HepG2 (cell line): Measurements from ENCODE around the gene SNX9. TPM values are rescaled to one million over a fixed set of nuclear protein-coding genes. Genes with fewer than 3 reads are reported as not detected.

Experiments used
- CREM ChIP-seq, 2 experiments: sonication (generic) in 1 of 2; formaldehyde crosslinking in 1 of 2; IDR thresholded peaks; 2 replicates each; pipeline versions ENCODE4 v1.4.0 to v1.6.1; 2016 to 2020; ENCODE audit warnings: antibody characterized with exemption in 1 of 2, mild to moderate bottlenecking in 1 of 2, missing genetic modification reagents in 1 of 2
- HNF1B ChIP-seq: sonication (generic); formaldehyde crosslinking; IDR thresholded peaks from 2 replicates; pipeline ENCODE4 v1.5.1; 2020; ENCODE audit warnings: mild to moderate bottlenecking, moderate library complexity, missing genetic modification reagents
- HNF4A ChIP-seq: sonication (generic); formaldehyde crosslinking; IDR thresholded peaks from 2 replicates; pipeline ENCODE4 v1.4.0; 2020; ENCODE audit warnings: missing genetic modification reagents
- KLF12 ChIP-seq: sonication (generic); formaldehyde crosslinking; IDR thresholded peaks from 2 replicates; pipeline ENCODE4 v1.4.0; 2020; ENCODE audit warnings: missing genetic modification reagents, borderline replicate concordance
- KLF15 ChIP-seq: sonication (generic); formaldehyde crosslinking; IDR thresholded peaks from 2 replicates; pipeline ENCODE4 v1.8.1; 2023; ENCODE audit warnings: borderline replicate concordance, mild to moderate bottlenecking, inconsistent platforms, missing genetic modification reagents, mixed read lengths
- KLF6 ChIP-seq: IDR thresholded peaks from 2 replicates; pipeline ENCODE4 v1.8.0; 2016; ENCODE audit warnings: missing biosample characterization, missing genetic modification reagents
- MAFF ChIP-seq: IDR thresholded peaks from 2 replicates; pipeline ENCODE4 v1.6.1; 2011; ENCODE audit warnings: low read depth, low read length, improper control_type of control experiment
- MAX ChIP-seq: IDR thresholded peaks from 2 replicates; pipeline ENCODE4 v1.6.1; 2012; ENCODE audit warnings: inconsistent platforms
- NKX3-1 ChIP-seq: sonication (generic); formaldehyde crosslinking; IDR thresholded peaks from 2 replicates; pipeline ENCODE4 v1.5.0; 2020; ENCODE audit warnings: missing genetic modification reagents
- RBM22 ChIP-seq: fragments of 200-400 bp; formaldehyde crosslinking; optimal IDR thresholded peaks from 2 replicates; pipeline ENCODE3; 2017; ENCODE audit warnings: mild to moderate bottlenecking, low read length, moderate library complexity
- SMAD1 ChIP-seq: sonication (generic); formaldehyde crosslinking; IDR thresholded peaks from 2 replicates; pipeline ENCODE4 v1.4.0; 2020; ENCODE audit warnings: missing genetic modification reagents, low read depth, mild to moderate bottlenecking, borderline replicate concordance
- SNAI1 ChIP-seq: sonication (generic); formaldehyde crosslinking; IDR thresholded peaks from 2 replicates; pipeline ENCODE4 v1.5.0; 2020; ENCODE audit warnings: mild to moderate bottlenecking, missing genetic modification reagents, borderline replicate concordance
- YEATS2 ChIP-seq: sonication (generic); formaldehyde crosslinking; IDR thresholded peaks from 2 replicates; pipeline ENCODE4 v1.4.0; 2020; ENCODE audit warnings: missing genetic modification reagents, borderline replicate concordance
- ZBTB14 ChIP-seq: sonication (generic); formaldehyde crosslinking; IDR thresholded peaks from 2 replicates; pipeline ENCODE4 v1.4.0; 2020; ENCODE audit warnings: missing genetic modification reagents
- ZBTB33 ChIP-seq: sonication (generic); formaldehyde crosslinking; IDR thresholded peaks from 2 replicates; pipeline ENCODE4 v1.4.0; 2020; ENCODE audit warnings: missing genetic modification reagents
- ZNF20 ChIP-seq: sonication (generic); formaldehyde crosslinking; IDR thresholded peaks from 2 replicates; pipeline ENCODE4 v1.4.0; 2020; ENCODE audit warnings: mild to moderate bottlenecking, moderate library complexity, missing genetic modification reagents
- ZNF224 ChIP-seq: sonication (generic); formaldehyde crosslinking; IDR thresholded peaks from 2 replicates; pipeline ENCODE4 v1.5.0; 2020; ENCODE audit warnings: mild to moderate bottlenecking, missing genetic modification reagents
- ZNF547 ChIP-seq: sonication (generic); formaldehyde crosslinking; IDR thresholded peaks from 2 replicates; pipeline ENCODE4 v1.5.1; 2020; ENCODE audit warnings: mild to moderate bottlenecking, missing genetic modification reagents
- ZNF564 ChIP-seq: sonication (generic); formaldehyde crosslinking; IDR thresholded peaks from 2 replicates; pipeline ENCODE4 v1.8.1; 2023; ENCODE audit warnings: mild to moderate bottlenecking, missing genetic modification reagents
- ZSCAN21 ChIP-seq: sonication (generic); formaldehyde crosslinking; IDR thresholded peaks from 2 replicates; pipeline ENCODE4 v1.8.0; 2022; ENCODE audit warnings: mild to moderate bottlenecking, missing genetic modification reagents, moderate library complexity, borderline replicate concordance
- polyA plus RNA-seq, 8 experiments: library from polyadenylated mRNA; depleted of rRNA in 3 of 8; stranded (reverse) in 7 of 8; unstranded in 1 of 8; fragments of >200 nt; fragmentation: Illumina TruSeq in 4 of 8; extraction: Trizol in 4 of 8; gene quantifications; 2 replicates each; pipeline versions ENCODE4 v1.2.1 to v1.2.3, GENCODE V29; 2011 to 2016; ENCODE audit warnings: low read depth in 4 of 8, missing spikeins in 1 of 8, mixed read lengths in 1 of 8; ENCODE audit not compliant: insufficient read depth in 1 of 8
- total RNA-seq, 5 experiments: library from RNA; depleted of rRNA; stranded (reverse); fragments of >200 nt; fragmentation: Illumina TruSeq; extraction: Trizol; gene quantifications; 2 replicates each; pipeline ENCODE4 v1.2.3, GENCODE V29; 2016; ENCODE audit warnings: low read depth in 1 of 5
- TF ChIP-seq, protein P1 (sequence below): sonication (generic); formaldehyde crosslinking; IDR thresholded peaks from 2 replicates; pipeline ENCODE4 v1.8.0; 2022; ENCODE audit warnings: mild to moderate bottlenecking, missing genetic modification reagents, moderate library complexity
- TF ChIP-seq, protein P2 (sequence below): sonication (generic); formaldehyde crosslinking; IDR thresholded peaks from 2 replicates; pipeline ENCODE4 v1.4.0; 2020; ENCODE audit warnings: missing genetic modification reagents, borderline replicate concordance

The SNX9 gene
- total and polyA plus RNA-seq, 2 of the 13 experiments (the other 11 are each of a cell fraction or from before 2014, with no cell fraction given): 21.9 to 36.0 TPM

DNA sequence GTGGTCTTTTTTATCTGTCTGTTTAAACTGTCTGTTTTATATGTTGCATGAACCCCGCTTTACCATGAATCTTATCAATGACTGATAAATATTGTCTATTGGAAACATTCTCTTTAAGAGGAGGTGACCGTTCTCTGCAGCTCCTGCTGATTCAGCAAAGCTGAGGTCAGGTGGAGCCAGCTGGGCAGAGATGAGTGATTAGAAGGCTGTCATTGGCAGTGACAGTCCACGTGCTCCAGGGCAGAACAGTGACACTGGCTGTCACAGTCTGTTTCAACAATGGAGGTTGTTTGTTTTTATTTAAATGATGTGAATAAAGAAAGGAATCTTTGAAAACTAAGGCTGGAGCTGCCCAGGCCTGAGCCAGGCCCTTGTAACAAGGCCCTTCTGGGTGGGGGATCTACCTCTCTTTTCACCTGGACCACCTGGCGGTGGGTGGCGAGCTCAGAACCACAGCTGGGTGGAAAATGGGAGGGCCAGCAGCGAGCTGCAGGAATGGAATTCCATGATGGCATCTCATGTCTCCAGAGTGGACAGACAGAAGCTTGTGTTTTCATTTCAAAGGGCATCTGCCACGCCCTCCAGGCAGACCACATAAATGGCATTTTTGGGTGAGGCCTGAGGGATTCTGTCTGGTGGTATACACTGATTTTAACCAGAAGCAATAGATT lies 171.2 kb downstream of the SNX9 start (continued):
- TF ChIP-seq, protein P1, sequence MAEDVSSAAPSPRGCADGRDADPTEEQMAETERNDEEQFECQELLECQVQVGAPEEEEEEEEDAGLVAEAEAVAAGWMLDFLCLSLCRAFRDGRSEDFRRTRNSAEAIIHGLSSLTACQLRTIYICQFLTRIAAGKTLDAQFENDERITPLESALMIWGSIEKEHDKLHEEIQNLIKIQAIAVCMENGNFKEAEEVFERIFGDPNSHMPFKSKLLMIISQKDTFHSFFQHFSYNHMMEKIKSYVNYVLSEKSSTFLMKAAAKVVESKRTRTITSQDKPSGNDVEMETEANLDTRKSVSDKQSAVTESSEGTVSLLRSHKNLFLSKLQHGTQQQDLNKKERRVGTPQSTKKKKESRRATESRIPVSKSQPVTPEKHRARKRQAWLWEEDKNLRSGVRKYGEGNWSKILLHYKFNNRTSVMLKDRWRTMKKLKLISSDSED (CRISPR knock-in tag): no peak
- TF ChIP-seq KLF15: no peak
- no peak for TF ChIP-seq HNF4A (CRISPR knock-in tag)
- no peak for TF ChIP-seq ZNF224 (CRISPR knock-in tag)
- TF ChIP-seq ZNF20: no peak
- no peak for TF ChIP-seq ZNF547 (CRISPR knock-in tag)
- TF ChIP-seq YEATS2 (CRISPR knock-in tag): 0 out of 2 replicates have a peak, but pooled peaks have one; percentile 16
- peak; percentile 55; the same call in 1 of the 2 replicates for TF ChIP-seq HNF1B (CRISPR knock-in tag)
- peak; percentile 94 for TF ChIP-seq MAFF
- no peak for TF ChIP-seq ZNF564 (CRISPR knock-in tag)
- no peak for TF ChIP-seq ZSCAN21 (CRISPR knock-in tag)
- no peak for TF ChIP-seq SNAI1
- TF ChIP-seq CREM (IDR thresholded peaks at IDR 0.05): 0 out of 2 replicates have a peak, but pooled peaks have one; percentile 21
- TF ChIP-seq CREM (CRISPR knock-in tag; IDR thresholded peaks at IDR 0.05): no peak
- 0 out of 2 replicates have a peak, but pooled peaks have one; percentile 37 for TF ChIP-seq MAX
- TF ChIP-seq, protein P2, sequence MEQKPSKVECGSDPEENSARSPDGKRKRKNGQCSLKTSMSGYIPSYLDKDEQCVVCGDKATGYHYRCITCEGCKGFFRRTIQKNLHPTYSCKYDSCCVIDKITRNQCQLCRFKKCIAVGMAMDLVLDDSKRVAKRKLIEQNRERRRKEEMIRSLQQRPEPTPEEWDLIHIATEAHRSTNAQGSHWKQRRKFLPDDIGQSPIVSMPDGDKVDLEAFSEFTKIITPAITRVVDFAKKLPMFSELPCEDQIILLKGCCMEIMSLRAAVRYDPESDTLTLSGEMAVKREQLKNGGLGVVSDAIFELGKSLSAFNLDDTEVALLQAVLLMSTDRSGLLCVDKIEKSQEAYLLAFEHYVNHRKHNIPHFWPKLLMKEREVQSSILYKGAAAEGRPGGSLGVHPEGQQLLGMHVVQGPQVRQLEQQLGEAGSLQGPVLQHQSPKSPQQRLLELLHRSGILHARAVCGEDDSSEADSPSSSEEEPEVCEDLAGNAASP (CRISPR knock-in tag): no peak
- no peak for TF ChIP-seq NKX3-1 (CRISPR knock-in tag)
- peak; percentile 70 for TF ChIP-seq ZBTB33 (CRISPR knock-in tag)
- no peak for TF ChIP-seq ZBTB14 (CRISPR knock-in tag)
- TF ChIP-seq SMAD1 (CRISPR knock-in tag): no peak
- no peak for TF ChIP-seq KLF12 (CRISPR knock-in tag)
- no peak for TF ChIP-seq KLF6 (CRISPR knock-in tag)
- no peak for TF ChIP-seq RBM22
